Measurements from ENCODE around the gene SUPV3L1. TPM values are rescaled to one million over a fixed set of nuclear protein-coding genes. Genes with fewer than 3 reads are reported as not detected.

Gene SUPV3L1
- total and polyA plus RNA-seq, 9 of the 15 experiments (the other 6 are each of a cell fraction or from before 2014, with no cell fraction given), result 45.2 to 156 (median 92.6) TPM

- TF ChIP-seq TGIF2 (CRISPR knock-in tag; IDR thresholded peaks at IDR 0.05) (no peak), ILK (tag; IDR thresholded peaks at IDR 0.05; ENCODE audit: borderline replicate concordance, low read depth) (peak; percentile 16; the same call in 1 of the 2 replicates), FOXJ2 (tag; IDR thresholded peaks at IDR 0.05) (peak; percentile 2; the same call in 1 of the 2 replicates), NFE2 (IDR thresholded peaks at IDR 0.05; ENCODE audit: low read depth) (peak; percentile 99), ZNF586 (CRISPR knock-in tag; conservative IDR thresholded peaks at IDR 0.05) (no peak), ZBTB49 (CRISPR knock-in tag; IDR thresholded peaks at IDR 0.05; ENCODE audit: borderline replicate concordance) (no peak), SOX6 (IDR thresholded peaks at IDR 0.05) (peak; percentile 45), CUX1 (CRISPR knock-in tag; IDR thresholded peaks at IDR 0.05) (0 out of 2 replicates have a peak, but pooled peaks have one; percentile 58), CHCHD3 (CRISPR knock-in tag; IDR thresholded peaks at IDR 0.05) (0 out of 2 replicates have a peak, but pooled peaks have one; percentile 47), RBM17 (IDR thresholded peaks at IDR 0.05; ENCODE audit: borderline replicate concordance, low read depth, low read length) (no peak), ZBTB33 (CRISPR knock-in tag; IDR thresholded peaks at IDR 0.05) (no peak), NFATC3 (IDR thresholded peaks at IDR 0.05) (0 out of 2 replicates have a peak, but pooled peaks have one; percentile 32), E2F6 (IDR thresholded peaks at IDR 0.05; ENCODE audit: borderline replicate concordance in 1 of 2, extremely low read depth in 1 of 2, insufficient read depth in 1 of 2, insufficient read length in 1 of 2, low read depth in 1 of 2, low read length in 1 of 2, poor library complexity in 1 of 2, severe bottlenecking in 1 of 2) (peak; percentile 95 to 96), ZNF830 (CRISPR knock-in tag; IDR thresholded peaks at IDR 0.05) (no peak), GABPB1 (CRISPR knock-in tag; IDR thresholded peaks at IDR 0.05) (peak; percentile 61), NBN (IDR thresholded peaks at IDR 0.05; ENCODE audit: low read depth) (peak; percentile 68)
These were observed at the start of gene SUPV3L1 (continued) for GRCh38 chr10:69179743-69180524.

All from K562 (cell line).